Smooth muscle cell (in vitro differentiated cells): ENCODE data around the gene MRPS6. TPM values are rescaled to one million over a fixed set of nuclear protein-coding genes. Genes with fewer than 3 reads are reported as not detected.

Experiments
- DNase-seq: peaks from one replicate; lab custom pipeline; 2025; ENCODE audit not compliant: unreplicated experiment; lab: John Stamatoyannopoulos, UW
- H2AFZ ChIP-seq: fragments of 200-600 bp; sonication (generic); 2 replicates; pipeline ENCODE4 v1.6.0; 2016; ENCODE audit warnings: antibody characterized with exemption, low read depth, mild to moderate bottlenecking
- H3F3A ChIP-seq: fragments of 200-600 bp; sonication (generic); 2 replicates; pipeline ENCODE4 v1.6.0; 2017; ENCODE audit warnings: antibody characterized with exemption, low read depth
- H3K27ac ChIP-seq: fragments of 200-600 bp; sonication (generic); 2 replicates; pipeline ENCODE4 v1.5.1; 2016; ENCODE audit warnings: low read depth, mild to moderate bottlenecking
- H3K27me3 ChIP-seq: fragments of 200-600 bp; sonication (generic); 2 replicates; pipeline ENCODE4 v1.6.1; 2016; ENCODE audit warnings: low read depth, mild to moderate bottlenecking
- H3K36me3 ChIP-seq: fragments of 200-600 bp; sonication (generic); 2 replicates; pipeline ENCODE4 v1.5.1; 2016; ENCODE audit warnings: low read depth
- H3K4me1 ChIP-seq: fragments of 200-600 bp; sonication (generic); 2 replicates; pipeline ENCODE4 v1.5.1; 2016; ENCODE audit warnings: low read depth
- H3K4me2 ChIP-seq: fragments of 200-600 bp; sonication (generic); 2 replicates; pipeline ENCODE4 v1.6.0; 2016; ENCODE audit warnings: mild to moderate bottlenecking
- H3K4me3 ChIP-seq: fragments of 200-600 bp; sonication (generic); 2 replicates; pipeline ENCODE4 v1.5.1; 2016; ENCODE audit warnings: mild to moderate bottlenecking
- H3K79me2 ChIP-seq: fragments of 200-600 bp; sonication (generic); 2 replicates; pipeline ENCODE4 v1.6.0; 2016; ENCODE audit warnings: low read depth, mild to moderate bottlenecking
- H3K9ac ChIP-seq: fragments of 200-600 bp; sonication (generic); 2 replicates; pipeline ENCODE4 v1.6.0; 2016; ENCODE audit warnings: low read depth
- H3K9me3 ChIP-seq: fragments of 200-600 bp; sonication (generic); replicated peaks from 2 replicates; pipeline ENCODE4 v1.5.1; 2016; ENCODE audit warnings: low read depth
- H4K20me1 ChIP-seq: fragments of 200-600 bp; sonication (generic); 2 replicates; pipeline ENCODE4 v1.6.0; 2016; ENCODE audit warnings: low read depth
- CTCF ChIP-seq: fragments of 200-600 bp; sonication (generic); IDR thresholded peaks from 2 replicates; pipeline ENCODE4 v1.5.1; 2017; ENCODE audit warnings: borderline replicate concordance, mild to moderate bottlenecking, antibody characterized with exemption; ENCODE audit not compliant: insufficient read depth, poor library complexity, severe bottlenecking
- WGBS: methylation state at CpG from one replicate; pipeline ENCODE4 v1.1.7; 2016; ENCODE audit warnings: low lambda C conversion rate; 5-methylcytosine and 5-hydroxymethylcytosine counted together
- polyA plus RNA-seq: library from polyadenylated mRNA; unstranded; fragments of >200 nt; fragmentation: Nextera tagmentation; extraction: Ambion mirVana; gene quantifications from 2 replicates; pipeline ENCODE4 v1.2.1, GENCODE V29; 2016
- total RNA-seq: library from RNA; depleted of rRNA; stranded (reverse); fragments of >200 nt; gene quantifications from 2 replicates; pipeline ENCODE4 v1.2.3, GENCODE V29; 2014

The MRPS6 gene
- total and polyA plus RNA-seq, 2 experiments from 2014 or later = 47.8 to 152 TPM

- Histone ChIP-seq H3F3A (peaks cover 2% of the 10 kb centered on the region), H3K4me2 (no peak overlapping the region), H3K36me3 (no peaks in the 10 kb centered on the region), H3K27me3 (no peaks in the 10 kb centered on the region), H4K20me1 (no peaks in the 10 kb centered on the region), H3K9me3 (no peaks in the 10 kb centered on the region), H3K4me3 (no peak overlapping the region), H2AFZ (no peak overlapping the region), H3K9ac (no peak overlapping the region), H3K27ac (no peak overlapping the region), H3K4me1 (peaks cover 2% of the 10 kb centered on the region), H3K79me2 (no peaks in the 10 kb centered on the region)
- WGBS = 80% methylated on average over 10 of the region's 10 CpGs
- DNase-seq = no peak
- TF ChIP-seq CTCF = no peak
Observed at GRCh38 chr21:34039678-34040382, 33.5 kb upstream of the MRPS6 start.

- no peaks in the 10 kb centered on the region for H3K27me3 ChIP-seq
- no peak overlapping the region for H3K9ac ChIP-seq
- TF ChIP-seq CTCF = no peak
- no peak overlapping the region for H3K27ac ChIP-seq
- no peak for DNase-seq
- H3K9me3 ChIP-seq = no peaks in the 10 kb centered on the region
- H3K4me2 ChIP-seq = no peak overlapping the region
- H3K36me3 ChIP-seq = no peaks in the 10 kb centered on the region
- H3K79me2 ChIP-seq = no peaks in the 10 kb centered on the region
- no peaks in the 10 kb centered on the region for H3K4me1 ChIP-seq
- no peak overlapping the region for H2AFZ ChIP-seq
- 88% methylated on average over 1 of the region's 1 CpG for WGBS
- no peak overlapping the region for H3K4me3 ChIP-seq
- H3F3A ChIP-seq = peaks cover under 1% of the 10 kb centered on the region
- no peaks in the 10 kb centered on the region for H4K20me1 ChIP-seq
Observed at GRCh38 chr21:34042735-34043134, 30.6 kb upstream of the MRPS6 start.

- Histone ChIP-seq H4K20me1 (no peaks in the 10 kb centered on the region), H3K4me1 (no peaks in the 10 kb centered on the region), H3K9me3 (no peaks in the 10 kb centered on the region), H3K79me2 (no peaks in the 10 kb centered on the region), H3K4me3 (no peak overlapping the region), H3K36me3 (no peaks in the 10 kb centered on the region), H3K4me2 (no peak overlapping the region), H3K27me3 (no peaks in the 10 kb centered on the region), H2AFZ (no peak overlapping the region), H3K27ac (no peak overlapping the region), H3F3A (no peaks in the 10 kb centered on the region), H3K9ac (no peak overlapping the region)
- no peak for TF ChIP-seq CTCF
- no peak for DNase-seq
- WGBS = 89% methylated on average over 4 of the region's 4 CpGs
Observed at GRCh38 chr21:34043333-34043732, 30.0 kb upstream of the MRPS6 start.

- Histone ChIP-seq H3F3A (no peaks in the 10 kb centered on the region), H3K4me3 (no peak overlapping the region), H3K36me3 (no peaks in the 10 kb centered on the region), H2AFZ (no peak overlapping the region), H3K27me3 (no peaks in the 10 kb centered on the region), H3K79me2 (no peaks in the 10 kb centered on the region), H4K20me1 (no peaks in the 10 kb centered on the region), H3K9ac (no peak overlapping the region), H3K4me2 (no peak overlapping the region), H3K4me1 (no peaks in the 10 kb centered on the region), H3K27ac (no peak overlapping the region), H3K9me3 (no peaks in the 10 kb centered on the region)
- no peak for DNase-seq
- WGBS = 97% methylated on average over 6 of the region's 6 CpGs
- no peak for TF ChIP-seq CTCF
Observed at GRCh38 chr21:34046917-34047316, 26.5 kb upstream of the MRPS6 start.
